Endothelial cell of umbilical vein (primary cell): Measurements from ENCODE around the gene SLC9B1.
A peak's percentile ranks its signal among the peaks of the same experiment; 100 is the strongest.

Experiments used
- CTCF ChIP-seq, 2 donors: IDR thresholded peaks; 1 replicate in 1 of 2; 2 replicates in 1 of 2; pipeline ENCODE4 v1.5.1; 2011; ENCODE audit warnings: low read length in 2 of 2, mild to moderate bottlenecking in 2 of 2, moderate library complexity in 2 of 2, control low read depth in 1 of 2, inconsistent platforms in 1 of 2, low read depth in 1 of 2; ENCODE audit not compliant: insufficient read depth in 1 of 2; ENCODE audit errors: extremely low read depth in 1 of 2
- EZH2 ChIP-seq: IDR thresholded peaks from 2 replicates; pipeline ENCODE4 v1.6.1; 2012; ENCODE audit warnings: borderline replicate concordance, low read depth, mild to moderate bottlenecking, moderate library complexity, low read length, inconsistent platforms; ENCODE audit not compliant: severe bottlenecking
- FOS ChIP-seq: IDR thresholded peaks from 2 replicates; pipeline ENCODE4 v1.6.1; 2011; ENCODE audit warnings: mild to moderate bottlenecking, low read length, moderate library complexity, borderline replicate concordance; ENCODE audit not compliant: insufficient read depth
- JUN ChIP-seq: IDR thresholded peaks from 2 replicates; pipeline ENCODE4 v1.6.1; 2011; ENCODE audit warnings: borderline replicate concordance, low read depth; ENCODE audit not compliant: insufficient read length, insufficient read depth
- MAX ChIP-seq: IDR thresholded peaks from 2 replicates; pipeline ENCODE4 v1.6.1; 2011; ENCODE audit not compliant: insufficient read depth, insufficient read length
- MYC ChIP-seq: IDR thresholded peaks from one replicate; pipeline ENCODE4 v1.6.1; 2011; ENCODE audit warnings: mild to moderate bottlenecking, low read depth, low read length
- POLR2A ChIP-seq: IDR thresholded peaks from 2 replicates; pipeline ENCODE4 v1.6.1; 2012; ENCODE audit warnings: low read depth, mild to moderate bottlenecking, control low read depth, low read length
- POLR2AphosphoS5 ChIP-seq: IDR thresholded peaks from 2 replicates; pipeline ENCODE4 v1.6.1; 2012; ENCODE audit warnings: low read depth, mild to moderate bottlenecking, control low read depth, low read length, moderate library complexity; ENCODE audit not compliant: insufficient read depth

- TF ChIP-seq CTCF (IDR thresholded peaks at IDR 0.05; ENCODE audit: extremely low read depth in 1 of 2, insufficient read depth in 1 of 2, low read depth in 1 of 2, low read length in 2 of 2): no peak
- no peak for TF ChIP-seq EZH2
- TF ChIP-seq POLR2A: peak; percentile 91
- TF ChIP-seq JUN: no peak
- TF ChIP-seq MAX: peak; percentile 89
- TF ChIP-seq POLR2AphosphoS5: peak; percentile 93
- no peak for TF ChIP-seq MYC
- no peak for TF ChIP-seq FOS
Measured at GRCh38 chr4:102868781-102869568, 150.5 kb downstream of the SLC9B1 start, which contains the start of gene CISD2.
